HG03064 (cell line): ENCODE measurements around the gene OR56A1.
"Not testable (repeated sequence)": the region's sequence is repeated elsewhere in the genome, so short reads cannot be mapped to it uniquely, and the experiment has no call there.

Source experiments
- ATAC-seq: cut with Tn5 transposase; IDR thresholded peaks from one replicate; pipeline ENCODE4 v1.9.1; 2021; ENCODE audit warnings: low read depth; ENCODE audit not compliant: unreplicated experiment

OR56A1 gene, protein sequence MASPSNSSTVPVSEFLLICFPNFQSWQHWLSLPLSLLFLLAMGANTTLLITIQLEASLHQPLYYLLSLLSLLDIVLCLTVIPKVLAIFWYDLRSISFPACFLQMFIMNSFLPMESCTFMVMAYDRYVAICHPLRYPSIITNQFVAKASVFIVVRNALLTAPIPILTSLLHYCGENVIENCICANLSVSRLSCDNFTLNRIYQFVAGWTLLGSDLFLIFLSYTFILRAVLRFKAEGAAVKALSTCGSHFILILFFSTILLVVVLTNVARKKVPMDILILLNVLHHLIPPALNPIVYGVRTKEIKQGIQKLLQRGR

DNA sequence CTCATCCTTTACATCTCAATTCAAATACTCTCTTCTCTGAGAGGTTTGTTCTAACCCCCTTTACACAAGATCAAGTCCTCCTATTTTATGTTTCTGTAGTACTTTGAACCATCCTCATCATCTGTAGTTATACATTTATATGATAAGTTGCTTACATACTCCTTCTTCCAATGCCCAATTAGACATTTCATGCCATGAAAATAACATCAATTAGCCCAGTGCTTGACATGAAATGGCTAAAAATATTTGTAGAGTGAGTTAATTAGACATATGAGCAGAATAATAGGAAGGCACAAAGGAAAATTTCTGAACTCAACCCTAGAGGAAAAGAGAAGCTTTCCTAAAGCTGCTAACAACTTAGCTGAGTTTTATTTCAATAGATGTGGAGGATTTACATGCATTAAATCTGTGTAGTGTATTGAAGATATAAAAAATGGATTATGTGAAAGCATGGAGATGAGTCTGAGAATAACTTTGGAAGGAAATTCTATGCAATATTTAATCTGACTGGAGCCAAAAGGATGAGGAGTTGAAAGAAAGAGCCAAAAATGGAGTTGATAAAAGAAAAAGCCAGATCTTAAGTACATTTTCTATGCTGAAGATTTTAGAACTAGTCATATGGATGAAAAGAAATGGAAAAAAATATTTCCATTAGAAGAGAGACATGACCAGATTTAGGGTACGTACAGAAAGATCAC, at the start of gene OR56A1:
Gene OR56A1 (minus strand): TSS at position 51 of the 698 bp plus-strand sequence. CDS start 3,066 bp downstream, outside the sequence.
- no peak for ATAC-seq

DNA sequence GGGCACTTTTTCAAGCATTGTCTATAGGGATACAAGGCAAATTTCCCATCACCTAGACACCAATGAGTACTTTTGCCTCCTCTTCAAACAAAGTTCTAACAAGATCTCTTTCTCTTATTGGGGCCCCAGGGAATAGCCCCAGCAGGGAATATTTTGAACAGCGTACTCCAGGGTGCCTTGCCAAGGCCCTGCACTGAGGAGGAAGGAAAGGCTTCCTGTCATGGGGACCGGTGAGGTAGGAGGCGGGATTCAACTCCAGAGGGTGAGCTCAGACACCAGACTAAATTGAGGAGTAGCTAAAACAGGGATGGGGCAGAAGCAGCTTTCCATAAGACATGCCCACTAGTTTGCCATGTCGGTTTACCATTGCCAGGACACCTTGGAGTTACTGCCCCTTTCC, 48.9 kb upstream of the OR56A1 start:
- no peak for ATAC-seq

DNA sequence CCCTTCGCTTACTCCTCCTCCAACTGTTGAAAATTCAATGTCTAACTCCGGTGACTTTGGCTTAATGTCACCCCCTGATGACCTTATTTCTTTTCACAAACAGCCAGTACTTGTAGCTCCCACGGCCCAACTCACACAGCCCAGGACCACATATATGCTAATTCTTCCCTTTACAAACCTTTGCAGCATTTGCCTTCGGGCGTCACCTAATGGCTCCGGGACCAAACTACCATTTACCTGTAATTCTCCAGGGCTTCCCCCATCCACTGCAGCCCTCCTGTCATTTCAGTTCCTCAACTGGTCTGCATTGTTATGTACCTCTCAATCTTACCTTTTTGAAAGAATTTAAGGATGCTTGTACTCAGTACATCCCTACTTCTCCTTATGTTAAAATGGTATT, 47.2 kb upstream of the OR56A1 start:
- ATAC-seq = no peak

DNA sequence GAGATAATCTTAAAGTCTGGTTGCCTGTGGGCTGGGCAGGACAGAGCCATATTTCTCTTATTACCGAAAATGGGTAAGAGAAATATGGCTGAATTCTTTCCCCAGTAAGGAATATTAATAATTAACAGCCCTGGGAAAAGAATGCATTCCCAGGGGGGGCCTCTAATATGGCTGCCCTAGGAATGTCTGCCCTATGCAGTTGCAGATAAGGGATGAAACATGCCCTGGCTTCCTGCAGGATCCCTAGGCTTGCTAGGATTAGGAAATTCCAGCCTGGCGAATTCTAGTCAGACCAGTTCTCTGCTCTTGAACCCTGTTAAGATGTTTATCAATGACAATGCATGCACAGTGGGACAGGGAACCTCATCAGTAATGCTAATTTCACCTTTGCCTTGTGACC, 45.9 kb upstream of the OR56A1 start:
- ATAC-seq = not testable (repeated sequence)

DNA sequence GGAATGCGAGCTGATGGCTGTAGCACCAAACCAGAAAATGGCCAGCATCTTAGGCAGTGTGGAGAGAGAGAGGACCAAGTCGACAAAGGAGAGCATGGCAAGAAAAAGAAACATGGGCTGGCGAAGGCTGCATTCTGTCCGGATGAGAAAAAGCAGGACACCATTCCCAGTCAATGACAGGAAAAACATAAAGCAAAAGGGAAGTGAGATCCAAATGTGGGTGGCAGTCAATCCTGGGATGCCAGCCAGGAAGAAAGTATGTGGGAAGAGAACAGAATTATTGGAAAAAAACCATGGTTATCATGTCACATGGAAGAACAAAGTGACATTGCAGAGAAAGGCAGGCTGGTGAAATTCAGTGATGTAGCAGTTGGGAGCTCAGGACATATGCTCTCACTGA, 36.9 kb upstream of the OR56A1 start:
- ATAC-seq = no peak

DNA sequence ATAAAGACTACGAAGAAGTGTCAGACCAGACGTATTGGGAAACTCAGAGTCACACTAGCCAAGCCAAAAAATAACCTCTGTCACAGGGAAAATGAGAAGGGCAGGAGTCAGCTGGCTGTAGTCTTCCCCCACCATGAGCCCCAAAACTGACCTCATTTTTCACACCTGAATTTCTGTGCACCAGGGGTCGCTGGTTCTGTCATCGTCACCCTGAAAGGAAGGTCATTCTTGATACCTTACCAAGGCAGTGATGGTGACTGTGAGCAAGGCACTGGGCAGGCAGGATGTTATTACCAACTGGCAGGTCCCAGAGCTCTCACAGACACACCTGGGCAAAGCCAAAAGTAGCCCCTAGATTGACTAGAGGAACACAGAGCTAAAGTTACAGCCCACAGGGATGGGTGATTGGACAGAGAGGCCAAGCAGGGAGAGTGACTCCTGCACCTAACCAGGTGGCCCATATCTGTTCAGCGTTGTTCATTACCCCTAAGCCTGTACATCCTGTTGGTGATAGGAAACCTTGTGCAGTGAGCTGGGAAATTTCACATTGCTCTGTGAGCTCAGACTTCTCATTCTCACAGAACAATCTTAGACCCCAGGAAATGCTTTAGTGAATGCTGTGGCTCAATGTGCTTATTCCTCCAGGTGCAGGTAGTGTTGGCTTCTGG, 32.3 kb upstream of the OR56A1 start:
- ATAC-seq = no peak

DNA sequence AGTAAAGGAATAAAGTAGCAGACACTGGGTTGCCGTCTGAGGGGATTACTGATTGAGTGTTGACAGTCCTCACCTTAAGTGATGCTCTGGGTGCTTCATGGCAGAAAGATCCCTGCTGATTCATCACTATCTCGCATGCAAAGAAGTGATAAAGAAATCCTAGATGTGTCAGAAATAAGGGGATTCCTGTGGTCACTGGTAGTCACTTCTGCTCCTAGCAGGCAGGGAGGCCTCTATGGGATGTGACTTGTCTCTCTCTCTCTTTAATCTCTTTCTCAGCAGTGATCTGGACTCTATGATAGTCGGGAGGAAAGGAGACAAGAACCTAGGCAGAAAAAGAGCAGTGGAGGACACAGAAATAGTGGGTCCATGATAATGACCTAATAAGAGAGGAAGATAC, 30.9 kb upstream of the OR56A1 start:
- no peak for ATAC-seq

DNA sequence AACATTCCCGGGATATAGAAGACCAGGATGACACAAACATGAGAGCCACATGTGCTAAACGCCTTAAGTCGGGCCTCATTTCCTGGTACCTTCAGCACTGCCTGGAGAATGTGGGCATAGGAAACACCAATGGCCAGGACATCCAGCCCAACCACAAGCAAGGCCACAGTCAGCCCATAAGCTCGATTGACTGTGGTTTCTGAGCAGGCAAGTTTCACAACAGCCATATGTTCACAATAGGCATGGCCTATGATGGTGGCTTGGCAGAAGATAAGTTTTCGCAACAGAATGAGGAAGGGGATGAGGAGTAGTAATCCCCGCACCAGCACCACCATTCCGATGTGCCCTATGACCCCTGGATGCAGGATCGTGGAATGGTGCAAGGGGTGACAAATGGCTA, 26.9 kb upstream of the OR56A1 start:
- no peak for ATAC-seq

DNA sequence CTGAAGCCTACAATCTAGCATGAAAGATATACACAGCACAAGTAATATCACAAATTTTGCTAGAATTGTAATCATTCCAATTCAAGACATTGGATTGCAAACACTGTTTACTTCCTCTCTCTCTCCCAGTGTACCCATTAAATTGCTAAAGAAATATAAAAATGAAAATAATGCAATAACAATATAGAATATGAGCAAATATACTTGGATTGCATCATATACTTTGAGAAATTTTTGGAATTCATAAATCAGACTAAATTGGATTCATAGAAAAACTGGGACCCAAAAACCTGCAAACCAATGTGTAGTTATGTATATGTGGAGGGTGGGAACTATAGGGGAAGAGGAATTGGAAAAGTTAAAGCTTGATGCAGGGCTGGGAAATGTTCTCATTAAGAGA, 25.0 kb upstream of the OR56A1 start:
- no peak for ATAC-seq

DNA sequence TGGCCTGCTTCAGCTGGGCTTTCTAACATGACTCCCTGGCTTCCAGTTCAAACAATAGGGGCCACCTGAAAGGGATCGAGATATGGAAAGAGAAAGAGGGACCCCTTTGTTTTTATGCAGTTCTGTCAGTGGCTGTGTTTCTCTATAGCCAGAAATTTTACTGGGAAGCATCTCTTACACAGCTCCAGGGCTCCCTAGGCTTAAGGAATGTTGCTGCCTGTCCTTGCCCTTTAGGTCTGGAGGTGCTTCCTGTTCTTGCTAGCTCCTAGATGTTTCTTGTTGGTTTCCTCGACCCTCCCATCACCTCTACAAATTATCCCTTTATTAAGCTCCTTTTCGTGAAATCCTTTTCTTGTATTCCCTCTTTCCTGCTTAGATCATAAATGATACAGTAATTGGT, 21.8 kb upstream of the OR56A1 start:
- ATAC-seq = no peak

DNA sequence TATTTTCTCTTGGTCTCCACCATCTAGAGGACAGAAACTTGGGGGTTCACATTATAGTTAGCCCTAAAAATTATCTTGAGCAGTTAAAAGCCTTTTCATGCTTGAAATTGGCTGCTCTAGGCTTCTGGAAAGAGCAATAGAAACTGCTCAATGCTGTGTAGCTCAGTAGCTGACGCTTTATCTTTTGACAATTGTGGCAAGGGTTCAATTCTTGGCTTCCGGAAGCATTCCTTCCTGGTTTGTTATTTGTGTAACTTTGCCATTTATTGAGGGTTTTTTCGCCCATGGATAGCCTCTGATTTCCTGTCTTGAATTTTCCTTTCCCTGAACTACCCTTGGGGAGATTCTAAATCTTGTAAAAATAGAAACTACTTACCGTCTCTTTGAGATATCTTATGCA, 10.3 kb upstream of the OR56A1 start:
- ATAC-seq = no peak

DNA sequence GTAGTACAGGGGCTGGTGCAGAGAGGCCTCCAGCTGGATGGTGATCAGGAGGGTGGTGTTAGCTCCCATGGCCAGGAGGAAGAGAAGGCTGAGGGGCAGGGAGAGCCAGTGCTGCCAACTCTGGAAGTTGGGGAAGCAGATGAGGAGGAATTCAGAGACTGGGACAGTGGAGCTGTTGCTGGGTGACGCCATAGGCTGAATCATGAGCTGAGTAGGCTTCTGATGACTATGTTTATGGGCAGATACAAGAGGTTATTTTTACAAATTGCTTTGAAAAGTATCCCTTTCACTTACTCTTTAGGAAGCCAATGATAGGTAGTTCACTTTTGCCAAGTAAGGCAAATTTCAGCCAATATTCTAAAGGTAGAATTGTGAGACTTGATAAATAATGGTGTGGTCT, 3.1 kb downstream of the OR56A1 start:
- no peak for ATAC-seq

DNA sequence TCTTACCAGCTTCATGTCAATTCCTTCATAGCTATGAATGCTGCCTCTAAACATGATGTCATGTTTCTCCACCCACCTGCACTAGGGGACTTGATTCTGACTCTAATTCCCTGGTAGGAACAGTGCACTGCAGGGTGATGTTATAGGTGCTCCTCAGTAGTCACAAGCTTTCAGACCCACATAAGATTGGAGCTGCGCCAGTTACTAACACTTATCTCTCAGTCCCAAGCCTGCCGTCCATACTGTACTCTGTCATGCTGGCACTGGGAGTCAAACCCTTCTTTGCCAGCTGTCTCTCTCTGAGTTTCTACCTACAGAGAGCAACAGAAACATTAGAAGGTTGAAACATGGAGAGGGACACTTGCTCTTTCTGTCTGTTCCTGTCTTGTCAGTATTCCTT, 5.5 kb downstream of the OR56A1 start:
- ATAC-seq = no peak

DNA sequence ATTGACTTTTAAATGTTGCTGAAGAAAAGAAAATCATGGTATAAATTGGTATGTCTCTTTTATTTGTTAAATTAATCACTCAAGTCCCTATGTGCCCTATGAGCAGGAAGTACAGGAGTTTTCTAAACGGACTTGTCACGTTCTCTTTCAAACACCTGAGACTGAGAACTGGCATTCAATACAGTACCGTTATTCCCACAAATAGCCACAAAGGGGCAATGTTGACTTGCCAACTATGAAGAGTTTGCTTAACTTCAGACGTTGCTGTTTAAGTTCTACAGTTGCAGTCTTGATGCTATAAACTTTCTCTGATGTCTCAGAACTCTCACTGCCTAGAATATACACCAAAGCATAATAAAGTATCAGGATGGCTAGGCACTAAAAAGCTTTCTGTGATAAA, 7.6 kb downstream of the OR56A1 start:
- ATAC-seq = no peak

DNA sequence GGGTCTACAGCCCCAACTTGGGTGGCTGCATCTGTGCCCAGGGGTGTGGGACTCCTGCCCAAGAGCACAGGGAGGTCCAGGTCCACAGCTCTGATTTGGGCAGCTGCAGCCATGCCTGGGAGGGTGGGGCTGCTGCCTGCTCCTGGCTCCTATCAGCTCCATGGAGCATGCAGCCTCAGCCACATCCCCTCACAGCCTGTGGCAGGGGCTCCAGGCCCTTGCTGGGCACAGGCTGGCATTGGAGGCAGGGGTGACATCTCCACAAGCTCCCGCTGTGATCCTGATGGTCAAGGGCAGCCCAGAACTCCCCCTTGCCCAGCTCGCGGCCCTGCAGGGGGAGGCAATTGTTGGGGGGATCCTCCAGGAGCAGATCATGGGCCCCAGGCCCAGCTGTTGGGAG, 17.5 kb downstream of the OR56A1 start:
- ATAC-seq = no peak

DNA sequence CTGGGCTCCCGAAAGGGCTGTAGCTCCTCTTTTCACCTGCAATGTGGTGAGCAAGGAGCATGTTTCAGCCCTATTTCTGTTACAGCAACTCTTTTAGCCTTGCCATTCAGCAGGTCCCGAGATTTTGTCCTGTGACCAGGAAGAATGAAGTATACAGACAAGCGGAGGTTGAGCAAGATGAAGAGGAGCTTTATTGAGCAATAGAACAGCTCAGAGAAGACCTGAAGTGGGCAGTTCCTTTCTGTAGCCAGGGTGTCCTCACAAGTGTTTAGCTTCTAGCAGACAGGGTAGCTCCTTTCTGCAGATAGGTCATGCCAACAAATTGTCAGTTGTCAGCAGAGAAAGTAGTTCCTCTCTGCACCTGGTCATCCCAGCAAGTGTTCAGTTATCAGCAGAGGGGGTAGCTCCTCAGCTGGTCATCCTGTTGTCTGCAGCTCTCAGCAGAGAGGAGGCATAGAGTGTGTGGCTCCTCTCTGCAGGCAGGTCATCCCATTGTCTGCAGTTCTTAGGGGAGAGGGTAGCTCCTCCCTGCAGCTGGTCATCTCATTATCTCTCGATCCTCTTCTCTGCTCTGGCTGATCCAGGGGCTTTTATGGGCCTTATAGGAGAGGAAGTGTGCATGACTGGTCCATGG, 18.4 kb downstream of the OR56A1 start:
- ATAC-seq = no peak

DNA sequence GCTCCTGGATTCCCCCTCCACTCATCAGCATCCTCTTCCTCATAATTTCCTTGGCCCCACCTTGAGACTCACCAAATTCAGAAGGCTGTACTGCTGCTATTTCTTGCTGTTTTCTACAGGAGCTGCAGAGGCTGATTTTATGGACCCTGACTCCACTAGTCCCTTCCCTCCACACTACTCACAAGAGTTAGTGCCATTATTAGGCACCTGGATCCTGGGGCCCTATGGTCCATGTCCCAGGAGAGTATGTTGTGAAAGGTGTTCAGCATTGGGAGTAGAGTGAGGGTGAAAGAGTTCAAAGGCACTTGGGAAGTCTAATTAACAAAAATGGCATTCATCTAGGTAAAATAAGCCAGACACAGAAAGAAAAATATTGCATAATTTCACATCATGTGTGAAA, 23.7 kb downstream of the OR56A1 start, which contains the start of gene OR56A4:
Gene OR56A4 (minus strand): TSS at position 101 of the 400 bp plus-strand sequence. CDS start 3,954 bp downstream, outside the sequence.
- ATAC-seq = no peak

DNA sequence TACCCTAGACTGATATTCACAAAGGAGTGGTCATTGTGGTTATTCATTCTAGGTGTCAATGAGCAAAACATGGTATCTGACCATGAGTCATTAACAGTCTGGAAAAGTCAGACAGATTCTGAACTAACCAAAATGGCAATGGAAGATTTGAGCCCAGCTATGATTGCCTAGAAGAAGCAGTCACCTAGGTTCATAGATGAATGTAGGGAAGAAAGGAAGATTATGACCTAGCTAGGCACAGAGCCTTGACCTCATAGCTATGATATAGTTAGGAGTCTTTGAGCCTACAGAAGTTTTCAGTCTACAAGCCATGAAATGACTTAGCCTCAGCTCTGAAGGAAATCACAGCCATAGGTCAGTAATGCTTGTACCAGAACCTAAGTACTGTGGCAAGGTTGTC, 24.2 kb downstream of the OR56A1 start:
- ATAC-seq = no peak

DNA sequence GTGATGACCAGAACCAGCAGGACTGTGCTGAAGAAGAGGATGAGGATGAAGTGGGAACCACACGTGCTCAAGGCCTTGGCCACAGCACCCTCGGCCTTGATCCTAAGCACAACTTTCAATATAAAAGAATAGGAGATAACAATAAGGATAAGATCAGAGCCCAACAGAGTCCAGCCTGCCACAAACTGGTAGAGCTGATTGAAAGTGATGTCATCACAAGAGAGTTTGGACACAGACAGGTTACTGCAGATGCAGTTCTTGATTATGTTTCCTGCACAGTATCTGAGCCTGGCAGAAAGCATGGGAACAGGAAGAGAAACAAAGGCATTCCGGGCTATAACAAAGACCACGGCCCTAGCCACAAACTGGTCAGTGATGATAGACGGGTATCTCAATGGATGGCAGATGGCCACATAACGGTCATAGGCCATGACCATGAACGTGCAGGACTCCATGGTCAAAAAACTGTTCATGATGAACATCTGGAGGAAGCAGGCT, 28.3 kb downstream of the OR56A1 start:
- no peak for ATAC-seq

DNA sequence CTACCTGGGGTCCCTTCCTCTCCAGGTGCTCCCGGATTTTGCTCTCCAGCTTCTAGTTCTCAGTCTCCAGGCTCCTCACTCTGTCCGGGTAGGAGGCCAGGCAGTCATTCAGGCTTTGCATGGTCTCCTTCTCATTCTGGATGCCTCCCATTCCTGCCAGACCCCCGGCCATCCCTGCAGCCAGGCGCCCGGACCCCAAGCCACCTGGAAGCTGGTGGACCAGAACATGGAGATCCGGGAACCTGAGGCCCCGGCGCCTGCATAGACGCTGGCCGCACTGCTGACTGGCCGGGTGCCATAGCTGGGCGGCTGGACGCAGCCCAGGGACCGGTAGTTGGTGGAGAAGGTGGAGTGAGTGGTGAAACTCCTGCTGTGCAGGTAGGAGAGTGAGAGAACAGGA, 35.8 kb downstream of the OR56A1 start:
- no peak for ATAC-seq
